Tibial artery (tissue), 4 donors: ENCODE results near the gene PTPRG.
A peak's percentile ranks its signal among the peaks of the same experiment; 100 is the strongest.

Experiments
- DNase-seq, 2 donors: peaks; one replicate each; pipeline ENCODE4 v3.0.0-alpha.2; 2019
- H3K27ac ChIP-seq, 2 donors: fragments of 200-600 bp; sonication (generic) in 1 of 2; 1 replicate in 1 of 2; 2 replicates in 1 of 2; pipeline ENCODE4 v1.5.1; 2018 to 2019; ENCODE audit warnings: mild to moderate bottlenecking in 1 of 2
- H3K27me3 ChIP-seq, 2 donors: fragments of 200-600 bp; sonication (generic) in 1 of 2; one replicate each; pipeline versions ENCODE4 v1.5.1 to v1.6.0; 2016 to 2019
- H3K36me3 ChIP-seq, 3 donors: fragments of 200-600 bp; sonication (generic) in 2 of 3; one replicate each; pipeline ENCODE4 v1.5.1; 2016 to 2019; ENCODE audit warnings: mild to moderate bottlenecking in 2 of 3
- H3K4me1 ChIP-seq, 4 donors: fragments of 200-600 bp; sonication (generic) in 2 of 4; 1 replicate in 3 of 4; 2 replicates in 1 of 4; pipeline ENCODE4 v1.5.1; 2016 to 2019
- H3K4me3 ChIP-seq, 2 donors: fragments of 200-600 bp; sonication (generic) in 1 of 2; 1 replicate in 1 of 2; 2 replicates in 1 of 2; pipeline ENCODE4 v1.5.1; 2018 to 2019; ENCODE audit warnings: mild to moderate bottlenecking in 2 of 2
- H3K9me3 ChIP-seq, 3 donors: fragments of 200-600 bp; sonication (generic) in 1 of 3; one replicate each; pipeline ENCODE4 v1.5.1; 2016 to 2019
- intact Hi-C: fragments of 100-400 bp; cut with DNase I; formaldehyde crosslinking; loops from one replicate; pipeline ENCODE4 v1.15.0; 2023; ENCODE audit warnings: low total_unique reads
- TF ChIP-seq, protein P1 (sequence below), 2 experiments: fragments of 200-600 bp in 1 of 2; fragments of 450-650 bp in 1 of 2; IDR thresholded peaks; one replicate each; pipeline ENCODE4 v1.5.1; 2017 to 2019; ENCODE audit warnings: antibody characterized with exemption in 2 of 2, mild to moderate bottlenecking in 1 of 2, moderate library complexity in 1 of 2

PTPRG gene

DNA sequence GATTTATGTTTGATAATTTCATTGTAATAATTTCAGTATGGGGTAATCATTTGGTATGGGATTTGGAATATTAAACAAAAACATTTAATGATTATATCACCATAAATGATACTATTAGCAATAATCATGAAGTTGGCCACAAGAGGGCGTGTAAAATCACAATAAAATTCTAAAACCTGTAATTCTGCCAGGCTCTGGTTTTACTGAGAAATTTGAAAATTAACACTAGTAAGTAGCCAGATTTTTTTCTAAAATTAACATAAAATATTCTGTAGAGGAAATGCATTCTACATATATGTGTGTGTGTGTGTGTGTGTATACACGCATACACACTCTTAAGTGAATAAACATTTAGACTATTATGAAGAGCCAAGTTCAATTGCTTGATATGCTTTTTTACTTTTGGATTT, 771.5 kb downstream of the PTPRG start:
- H3K4me3 ChIP-seq: no peak overlapping the region
- intact Hi-C loops: no loop called here
- no peaks in the 10 kb centered on the region for H3K27me3 ChIP-seq
- no peak for DNase-seq
- no peaks in the 10 kb centered on the region for H3K36me3 ChIP-seq
- H3K9me3 ChIP-seq: no peaks in the 10 kb centered on the region
- no peaks in the 10 kb centered on the region for H3K4me1 ChIP-seq
- TF ChIP-seq, protein P1, sequence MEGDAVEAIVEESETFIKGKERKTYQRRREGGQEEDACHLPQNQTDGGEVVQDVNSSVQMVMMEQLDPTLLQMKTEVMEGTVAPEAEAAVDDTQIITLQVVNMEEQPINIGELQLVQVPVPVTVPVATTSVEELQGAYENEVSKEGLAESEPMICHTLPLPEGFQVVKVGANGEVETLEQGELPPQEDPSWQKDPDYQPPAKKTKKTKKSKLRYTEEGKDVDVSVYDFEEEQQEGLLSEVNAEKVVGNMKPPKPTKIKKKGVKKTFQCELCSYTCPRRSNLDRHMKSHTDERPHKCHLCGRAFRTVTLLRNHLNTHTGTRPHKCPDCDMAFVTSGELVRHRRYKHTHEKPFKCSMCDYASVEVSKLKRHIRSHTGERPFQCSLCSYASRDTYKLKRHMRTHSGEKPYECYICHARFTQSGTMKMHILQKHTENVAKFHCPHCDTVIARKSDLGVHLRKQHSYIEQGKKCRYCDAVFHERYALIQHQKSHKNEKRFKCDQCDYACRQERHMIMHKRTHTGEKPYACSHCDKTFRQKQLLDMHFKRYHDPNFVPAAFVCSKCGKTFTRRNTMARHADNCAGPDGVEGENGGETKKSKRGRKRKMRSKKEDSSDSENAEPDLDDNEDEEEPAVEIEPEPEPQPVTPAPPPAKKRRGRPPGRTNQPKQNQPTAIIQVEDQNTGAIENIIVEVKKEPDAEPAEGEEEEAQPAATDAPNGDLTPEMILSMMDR (IDR thresholded peaks at IDR 0.05): peak; percentile 42 to 51
- no peak overlapping the region for H3K27ac ChIP-seq

DNA sequence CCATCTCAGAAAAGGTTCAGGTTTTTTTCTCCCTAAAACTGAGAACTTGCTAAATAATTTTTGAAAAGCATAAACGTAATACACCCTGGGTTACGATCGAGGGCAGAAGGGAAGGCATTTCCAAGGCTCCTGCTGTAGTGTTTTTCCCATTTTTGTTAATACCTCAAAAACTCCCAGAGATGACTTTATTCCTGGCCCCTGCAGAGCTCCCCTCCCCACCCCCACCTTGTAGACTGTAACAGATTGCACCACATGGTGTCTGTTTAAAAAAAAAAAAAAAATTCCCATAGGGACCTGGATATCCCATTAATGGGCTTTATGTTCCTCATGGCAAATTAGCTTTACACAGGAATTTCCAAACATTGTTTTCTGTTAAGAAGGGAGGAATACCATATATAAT, 773.8 kb downstream of the PTPRG start:
- TF ChIP-seq, protein P1 (IDR thresholded peaks at IDR 0.05): no peak
- Histone ChIP-seq H3K9me3 (no peaks in the 10 kb centered on the region), H3K27me3 (no peaks in the 10 kb centered on the region), H3K4me3 (no peak overlapping the region), H3K4me1 (no peaks in the 10 kb centered on the region), H3K36me3 (no peaks in the 10 kb centered on the region), H3K27ac (no peak overlapping the region)
- intact Hi-C loops: no loop called here
- DNase-seq: no peak

DNA sequence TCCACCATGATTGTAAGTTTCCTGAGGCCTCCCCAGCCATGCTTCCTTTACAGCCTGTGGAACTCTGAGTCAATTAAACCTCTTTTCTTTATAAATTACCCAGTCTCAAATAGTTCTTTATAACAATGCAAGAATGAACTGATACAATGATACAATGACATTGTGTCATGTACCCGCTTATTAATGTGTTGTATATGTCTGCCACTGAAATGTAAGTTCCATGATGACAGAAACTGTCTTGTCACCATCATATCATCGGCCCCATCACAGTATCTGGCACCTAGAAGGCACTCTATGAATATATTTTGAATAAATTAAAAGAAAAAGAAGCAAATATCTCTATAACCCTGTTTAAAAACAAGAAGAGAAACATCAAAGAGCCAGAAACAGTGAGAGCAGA, 782.4 kb downstream of the PTPRG start:
- Histone ChIP-seq H3K27ac (no peak overlapping the region), H3K36me3 (no peaks in the 10 kb centered on the region), H3K4me1 (no peaks in the 10 kb centered on the region), H3K4me3 (no peak overlapping the region), H3K27me3 (no peaks in the 10 kb centered on the region), H3K9me3 (no peaks in the 10 kb centered on the region)
- TF ChIP-seq, protein P1 (IDR thresholded peaks at IDR 0.05): no peak
- intact Hi-C loops: loop anchor here (10.0 kb wide), 1 partner anchor 211 kb away; no protein-coding TSS in a partner anchor
- DNase-seq: no peak
